ENCODE results near the gene ATG9A.

DNA sequence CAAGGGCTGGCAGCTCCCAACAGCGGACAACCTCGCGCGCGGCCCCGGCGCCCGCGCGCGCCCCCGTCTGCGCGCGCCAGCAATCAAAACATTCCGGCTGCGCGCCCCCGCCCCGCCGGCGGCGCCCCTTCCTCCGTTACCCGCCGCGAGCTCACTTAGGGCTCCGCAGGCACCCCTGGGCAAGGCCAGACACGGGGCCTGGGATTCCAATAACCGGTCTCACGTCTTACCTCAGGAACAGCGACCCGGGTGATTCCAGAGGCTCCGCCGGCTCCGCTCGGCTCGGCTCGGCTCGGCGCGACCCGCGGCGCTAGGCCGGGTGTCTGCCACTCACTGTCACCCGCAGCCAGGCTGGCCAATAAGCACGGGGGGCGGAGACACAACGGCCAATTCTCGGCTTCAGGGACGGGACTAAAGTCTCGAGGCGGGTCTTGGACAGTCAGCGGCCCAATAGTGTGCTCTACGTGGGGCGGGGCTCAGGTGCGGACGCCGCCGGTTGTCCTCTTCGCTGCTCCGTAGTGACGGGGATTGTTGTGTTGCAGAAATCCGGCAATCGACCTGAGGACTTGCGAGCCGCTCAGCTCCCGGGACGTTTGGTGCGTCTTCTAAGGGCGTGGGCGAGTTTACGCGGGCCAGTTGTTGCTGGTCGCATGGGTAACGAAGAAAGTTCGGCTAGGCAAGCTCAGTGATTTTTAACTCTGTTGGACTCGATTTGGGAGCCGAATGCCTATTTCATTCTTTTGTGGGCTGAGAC, at the start of gene ATG9A, which contains the start of gene ANKZF1:
- TF ChIP-seq CTCF (IDR thresholded peaks at IDR 0.05) (peak in 3 of 6 experiments; percentile 14 to 18 (median 18)), POLR2A (IDR thresholded peaks at IDR 0.05) (peak; percentile 20 to 93 (median 76)), EP300 (IDR thresholded peaks at IDR 0.05) (peak in 1 of 4 donors; percentile 78), POLR2AphosphoS5 (IDR thresholded peaks at IDR 0.05) (peak; percentile 94 to 98)
